GM12873 (cell line): ENCODE measurements around the gene P2RY13.

Experiments used
- TF ChIP-seq, protein P1 (sequence below): IDR thresholded peaks from 2 replicates; pipeline ENCODE4 v1.5.1; 2012; ENCODE audit warnings: low read depth, mild to moderate bottlenecking, moderate library complexity, low read length, control low read depth; ENCODE audit not compliant: insufficient read depth; ENCODE audit errors: missing control alignments

The P2RY13 gene

DNA sequence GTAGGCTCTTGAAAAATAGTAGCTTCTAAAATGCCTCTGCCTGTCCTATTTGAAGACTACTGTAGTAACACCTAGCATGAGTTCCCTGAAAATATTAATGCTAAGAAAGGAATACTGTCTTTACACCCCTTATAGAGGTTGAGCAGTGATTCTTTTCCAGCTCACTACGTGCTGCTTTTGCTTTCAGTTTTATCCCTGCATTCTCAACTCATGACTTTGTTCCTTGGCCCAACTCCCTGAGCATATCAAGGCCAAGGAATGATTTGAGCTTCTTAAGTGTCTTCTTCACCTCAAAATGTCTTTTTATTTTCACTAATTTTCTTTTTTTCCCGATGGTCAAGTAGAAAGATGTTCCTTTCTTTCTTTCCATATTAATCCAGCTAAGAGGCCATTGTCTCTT lies 16.5 kb upstream of the P2RY13 start:
- TF ChIP-seq, protein P1, sequence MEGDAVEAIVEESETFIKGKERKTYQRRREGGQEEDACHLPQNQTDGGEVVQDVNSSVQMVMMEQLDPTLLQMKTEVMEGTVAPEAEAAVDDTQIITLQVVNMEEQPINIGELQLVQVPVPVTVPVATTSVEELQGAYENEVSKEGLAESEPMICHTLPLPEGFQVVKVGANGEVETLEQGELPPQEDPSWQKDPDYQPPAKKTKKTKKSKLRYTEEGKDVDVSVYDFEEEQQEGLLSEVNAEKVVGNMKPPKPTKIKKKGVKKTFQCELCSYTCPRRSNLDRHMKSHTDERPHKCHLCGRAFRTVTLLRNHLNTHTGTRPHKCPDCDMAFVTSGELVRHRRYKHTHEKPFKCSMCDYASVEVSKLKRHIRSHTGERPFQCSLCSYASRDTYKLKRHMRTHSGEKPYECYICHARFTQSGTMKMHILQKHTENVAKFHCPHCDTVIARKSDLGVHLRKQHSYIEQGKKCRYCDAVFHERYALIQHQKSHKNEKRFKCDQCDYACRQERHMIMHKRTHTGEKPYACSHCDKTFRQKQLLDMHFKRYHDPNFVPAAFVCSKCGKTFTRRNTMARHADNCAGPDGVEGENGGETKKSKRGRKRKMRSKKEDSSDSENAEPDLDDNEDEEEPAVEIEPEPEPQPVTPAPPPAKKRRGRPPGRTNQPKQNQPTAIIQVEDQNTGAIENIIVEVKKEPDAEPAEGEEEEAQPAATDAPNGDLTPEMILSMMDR = no peak

DNA sequence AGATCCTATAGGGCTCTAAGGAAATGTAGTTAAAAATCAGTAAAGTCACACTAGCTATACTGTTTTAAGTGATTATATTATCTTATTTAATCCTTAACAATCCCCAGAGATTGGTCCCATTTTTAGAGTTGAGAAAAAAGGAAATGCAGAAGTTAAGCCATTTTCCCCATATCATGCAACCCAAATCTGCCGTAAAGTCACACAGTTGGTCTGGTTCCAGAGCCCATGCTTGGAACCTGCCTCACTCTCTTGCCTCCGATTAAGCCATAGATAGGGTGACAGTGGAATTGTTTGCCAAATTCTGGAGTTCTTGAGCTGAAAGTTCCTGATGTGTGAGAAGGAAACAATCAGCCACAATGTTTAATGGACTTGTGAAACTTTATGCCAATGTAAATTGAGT lies 2.3 kb upstream of the P2RY13 start:
- TF ChIP-seq, protein P1 = no peak

DNA sequence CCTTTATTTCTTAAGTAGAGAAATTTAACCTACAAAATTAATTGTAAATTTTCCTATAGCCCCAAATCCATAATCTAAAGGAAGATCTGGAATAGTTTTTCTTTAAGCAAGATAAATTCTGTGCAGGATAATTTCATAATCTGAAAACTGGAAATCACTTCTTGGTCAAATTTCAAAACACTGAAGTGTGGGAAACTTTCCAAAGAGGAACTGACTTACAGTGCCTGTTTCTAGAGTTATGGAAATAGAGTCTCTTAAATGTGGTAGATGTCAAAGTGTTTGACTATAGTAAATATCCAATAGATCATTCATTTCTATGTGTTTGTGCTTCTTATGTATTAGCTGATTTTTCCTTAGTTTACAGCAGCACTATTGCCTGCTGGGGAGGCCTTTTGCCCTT lies 1.6 kb upstream of the P2RY13 start:
- TF ChIP-seq, protein P1 = no peak

DNA sequence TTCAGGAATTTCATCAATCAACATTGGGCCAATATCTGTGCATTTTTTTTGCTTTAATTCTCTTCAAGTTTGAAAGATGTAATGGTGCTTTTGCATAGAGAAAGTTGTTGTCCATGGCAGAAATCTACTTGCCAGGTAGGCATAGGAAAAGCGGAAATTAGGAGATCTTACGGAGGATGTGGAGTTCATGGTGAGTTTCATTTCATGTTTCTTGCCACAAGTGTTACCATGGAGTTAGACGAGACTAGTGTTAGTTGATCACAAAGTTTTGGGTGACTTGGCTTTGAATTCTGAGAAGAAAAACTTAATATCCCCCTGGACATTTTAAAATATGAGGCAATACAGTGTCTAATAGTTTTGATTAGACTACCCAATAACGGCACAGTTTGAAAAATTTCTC lies 1.0 kb upstream of the P2RY13 start:
- TF ChIP-seq, protein P1 = no peak

DNA sequence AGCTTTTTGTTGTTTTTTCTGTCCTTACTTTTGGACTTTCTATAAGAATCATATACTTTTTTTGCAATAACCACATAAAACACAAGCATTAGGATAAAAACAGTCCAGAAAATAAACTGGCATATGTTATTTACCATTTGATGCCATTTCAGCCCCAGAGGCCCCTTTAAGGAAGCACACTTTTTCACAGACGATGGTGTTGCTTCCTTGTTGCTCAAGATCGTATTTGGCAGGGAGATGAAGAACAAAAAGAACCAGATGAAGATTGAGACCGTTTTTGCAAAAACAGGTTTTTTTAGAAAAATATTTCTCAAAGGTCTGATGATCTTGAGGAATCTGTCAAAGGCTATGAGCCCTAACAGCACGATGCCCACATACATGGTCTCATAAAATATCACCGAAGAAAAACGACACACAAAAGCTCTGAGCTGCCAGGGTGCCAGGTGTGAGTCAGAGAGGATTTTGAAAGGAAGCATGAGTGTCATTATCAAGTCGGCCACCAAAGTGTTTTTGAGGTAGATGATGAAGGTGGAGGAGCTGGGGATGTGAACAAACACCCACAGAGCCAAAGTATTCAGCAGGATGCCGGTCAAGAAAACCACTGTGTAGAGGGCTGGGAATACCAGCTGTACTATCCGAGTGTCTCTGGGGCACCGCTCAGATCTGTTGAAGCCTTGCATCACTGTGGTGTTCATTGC lies 902 bp downstream of the P2RY13 start:
- TF ChIP-seq, protein P1 = no peak

DNA sequence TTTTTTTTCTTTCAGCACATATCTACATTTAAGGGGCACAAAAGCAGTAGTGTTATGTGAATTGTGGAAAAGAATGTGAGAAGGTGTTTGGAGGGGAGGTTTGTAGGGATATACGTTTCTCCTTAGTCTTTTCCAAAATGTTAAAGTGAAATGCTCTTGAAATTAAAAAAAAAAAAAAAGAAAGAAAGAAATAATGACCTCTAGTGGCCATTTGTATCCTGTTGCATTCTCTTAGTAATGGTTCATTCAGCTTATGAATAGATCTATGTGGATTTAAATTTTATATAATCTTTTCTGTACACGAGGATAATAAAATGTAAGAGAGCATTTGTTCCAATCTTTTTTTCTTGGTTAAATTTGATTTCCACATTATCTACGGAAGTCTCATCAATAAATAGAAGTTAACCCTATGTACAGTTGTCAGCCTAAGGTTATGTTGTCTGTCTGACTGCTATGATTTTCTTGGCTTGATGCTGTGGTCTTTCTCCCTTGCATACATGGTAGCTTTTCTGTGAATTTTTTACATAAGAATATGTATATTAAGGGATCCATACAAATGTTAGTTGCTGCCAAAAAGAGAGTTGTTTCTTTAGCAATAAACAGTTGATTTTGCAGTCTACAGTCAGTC lies 1.7 kb downstream of the P2RY13 start:
- TF ChIP-seq, protein P1 = peak; percentile 49

DNA sequence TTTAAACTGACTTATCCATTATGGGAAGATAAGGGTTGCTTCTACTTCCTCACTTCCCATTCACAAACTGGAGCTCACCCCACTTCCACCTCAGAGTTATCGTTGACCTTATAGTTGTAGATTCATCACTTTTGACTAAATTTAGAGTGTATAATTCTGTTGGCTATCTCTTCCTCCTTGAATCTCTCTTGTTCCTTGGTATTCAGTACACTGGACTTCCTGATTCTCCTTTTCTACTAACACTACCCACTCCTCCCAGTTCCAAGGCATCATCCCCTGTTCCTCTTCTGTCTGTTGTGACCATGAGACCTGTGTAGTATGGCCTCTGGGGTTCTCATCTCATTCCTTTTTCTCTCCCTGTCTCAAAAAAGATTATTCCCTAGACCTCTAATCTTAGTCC lies 6.8 kb downstream of the P2RY13 start:
- TF ChIP-seq, protein P1 = no peak
